ENCODE results near the gene CCDC71.

- TF ChIP-seq CTCF (IDR thresholded peaks at IDR 0.05) (no peak), ZFX (IDR thresholded peaks at IDR 0.05; ENCODE audit: borderline replicate concordance) (no peak)
Observed at GRCh38 chr3:49153349-49153912, 12.7 kb downstream of the CCDC71 start.

Data from 22Rv1 (cell line).